Measurements from ENCODE around the gene ROBO1.
"Not testable (repeated sequence)": the region's sequence is repeated elsewhere in the genome, so short reads cannot be mapped to it uniquely, and the experiment has no call there.

The ROBO1 gene

GRCh38 chr3:79368403-79368802, 399.4 kb downstream of the ROBO1 start:
- no peak for DNase-seq

GRCh38 chr3:79367803-79368202, 400.0 kb downstream of the ROBO1 start:
- peak; percentile 1 for DNase-seq

- DNase-seq: peak; percentile 77
These were observed 400.7 kb downstream of the ROBO1 start for GRCh38 chr3:79367066-79367465.

GRCh38 chr3:79366414-79366813, 401.4 kb downstream of the ROBO1 start:
- DNase-seq: no peak

- no peak for DNase-seq
These were observed 403.0 kb downstream of the ROBO1 start for GRCh38 chr3:79364784-79365183.

GRCh38 chr3:79362571-79363270, 405.1 kb downstream of the ROBO1 start:
- no peak for DNase-seq

GRCh38 chr3:79361748-79362378, 405.9 kb downstream of the ROBO1 start:
- DNase-seq: peak; percentile 53

- DNase-seq: no peak
These were observed 409.5 kb downstream of the ROBO1 start for GRCh38 chr3:79358327-79358726.

GRCh38 chr3:79354179-79354688, 413.6 kb downstream of the ROBO1 start:
- no peak for DNase-seq

- no peak for DNase-seq
These were observed 416.1 kb downstream of the ROBO1 start for GRCh38 chr3:79351699-79352098.

- no peak for DNase-seq
These were observed 422.6 kb downstream of the ROBO1 start for GRCh38 chr3:79344876-79345871.

- DNase-seq: no peak
These were observed 425.8 kb downstream of the ROBO1 start for GRCh38 chr3:79341961-79342360.

GRCh38 chr3:79339846-79340245, 428.0 kb downstream of the ROBO1 start:
- no peak for DNase-seq

GRCh38 chr3:79337798-79338197, 430.0 kb downstream of the ROBO1 start:
- DNase-seq: no peak

- peak; percentile 8 for DNase-seq
These were observed 438.6 kb downstream of the ROBO1 start for GRCh38 chr3:79329154-79329553.

GRCh38 chr3:79326642-79327041, 441.2 kb downstream of the ROBO1 start:
- no peak for DNase-seq

GRCh38 chr3:79325833-79326383, 441.9 kb downstream of the ROBO1 start:
- DNase-seq: not testable (repeated sequence)

GRCh38 chr3:79317551-79318518, 450.0 kb downstream of the ROBO1 start:
- DNase-seq: no peak

- peak; percentile 2 for DNase-seq
These were observed 452.8 kb downstream of the ROBO1 start for GRCh38 chr3:79314962-79315361.

GRCh38 chr3:79314544-79314943, 453.3 kb downstream of the ROBO1 start:
- no peak for DNase-seq

- no peak for DNase-seq
These were observed 457.8 kb downstream of the ROBO1 start for GRCh38 chr3:79310016-79310415.

All from fibroblast of skin of back (primary cell).